Measurements from ENCODE around the gene SMARCA1. TPM values are rescaled to one million over a fixed set of nuclear protein-coding genes. Genes with fewer than 3 reads are reported as not detected.

The SMARCA1 gene
- total and polyA plus RNA-seq, 8 donors = 26.1 to 143 (median 122) TPM

GRCh38 chrX:129493643-129494042, 29.6 kb downstream of the SMARCA1 start:
- DNase-seq = no peak
- H3K27ac ChIP-seq = no peak overlapping the region
- intact Hi-C loops (cut with DNase I) = no loop called here
- H3K4me1 ChIP-seq = no peaks in the 10 kb centered on the region
- no peaks in the 10 kb centered on the region for H3K27me3 ChIP-seq
- H3K9me3 ChIP-seq = no peaks in the 10 kb centered on the region
- no peak for TF ChIP-seq CTCF (IDR thresholded peaks at IDR 0.05)
- H3K4me3 ChIP-seq = no peak overlapping the region
- no peak for ATAC-seq
- H3K36me3 ChIP-seq = peaks cover 0 to 3% of the 10 kb centered on the region in 2 donors

DNA sequence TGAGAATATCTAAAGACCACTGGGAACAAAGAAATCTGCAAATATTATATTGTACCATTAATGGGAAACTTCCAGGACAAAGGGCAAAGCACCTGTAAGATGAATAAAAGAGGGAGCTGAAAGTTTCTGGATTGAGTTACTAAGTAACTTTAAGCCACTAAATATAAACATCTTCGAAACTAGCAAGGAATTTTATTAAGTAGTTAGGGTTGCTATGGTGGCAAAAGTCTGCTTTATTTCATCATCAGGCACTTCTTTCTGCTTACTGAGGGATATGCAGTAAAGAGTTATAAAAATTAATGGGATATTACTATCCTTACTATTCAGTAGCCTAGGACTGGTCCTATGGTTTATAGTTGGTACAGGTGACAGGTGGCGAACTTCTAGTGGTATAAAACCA, 33.0 kb downstream of the SMARCA1 start:
- no peaks in the 10 kb centered on the region for H3K9me3 ChIP-seq
- H3K27me3 ChIP-seq = no peaks in the 10 kb centered on the region
- ATAC-seq (peak; percentile 57), DNase-seq (no peak)
- no peak overlapping the region for H3K4me3 ChIP-seq
- H3K4me1 ChIP-seq = no peaks in the 10 kb centered on the region
- no peak for TF ChIP-seq CTCF (IDR thresholded peaks at IDR 0.05)
- intact Hi-C loops (cut with DNase I) = no loop called here
- no peak overlapping the region for H3K27ac ChIP-seq
- H3K36me3 ChIP-seq = peaks cover 0 to 3% of the 10 kb centered on the region in 2 donors

DNA sequence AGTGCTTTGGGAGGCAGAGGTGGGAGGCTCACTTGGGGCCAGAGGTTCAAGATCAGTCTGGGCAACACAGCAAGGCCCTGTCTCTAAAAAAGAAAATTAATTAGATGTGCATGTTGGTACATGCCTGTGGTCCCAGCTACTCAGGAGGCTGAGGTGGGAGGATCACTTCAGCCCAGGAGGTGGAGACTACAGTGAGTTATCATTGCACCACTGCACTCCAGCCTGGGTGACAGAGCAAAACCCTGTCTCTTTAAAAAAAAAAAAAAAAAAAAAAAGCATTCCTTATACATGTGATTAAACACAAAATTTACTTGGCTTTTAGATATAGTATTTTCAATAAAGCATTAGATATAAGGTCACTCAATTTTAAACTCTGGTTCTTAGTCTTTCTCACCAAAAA, 34.9 kb downstream of the SMARCA1 start:
- H3K9me3 ChIP-seq = no peaks in the 10 kb centered on the region

GRCh38 chrX:129480889-129481288, 42.4 kb downstream of the SMARCA1 start:
- intact Hi-C loops (cut with DNase I) = no loop called here
- no peak overlapping the region for H3K27ac ChIP-seq
- no peaks in the 10 kb centered on the region for H3K36me3 ChIP-seq
- no peaks in the 10 kb centered on the region for H3K9me3 ChIP-seq
- ATAC-seq (no peak), DNase-seq (no peak)
- no peaks in the 10 kb centered on the region for H3K27me3 ChIP-seq
- no peaks in the 10 kb centered on the region for H3K4me1 ChIP-seq
- no peak for TF ChIP-seq CTCF (IDR thresholded peaks at IDR 0.05)
- H3K4me3 ChIP-seq = no peak overlapping the region

More for the DNA sequence above, 34.9 kb downstream of the SMARCA1 start:
- TF ChIP-seq CTCF (IDR thresholded peaks at IDR 0.05) = no peak
- intact Hi-C loops (cut with DNase I) = no loop called here
- Histone ChIP-seq H3K27ac (no peak overlapping the region), H3K4me3 (no peak overlapping the region), H3K36me3 (peaks cover 0 to 3% of the 10 kb centered on the region in 2 donors), H3K4me1 (no peaks in the 10 kb centered on the region), H3K27me3 (no peaks in the 10 kb centered on the region)
- ATAC-seq (no peak), DNase-seq (no peak)

DNA sequence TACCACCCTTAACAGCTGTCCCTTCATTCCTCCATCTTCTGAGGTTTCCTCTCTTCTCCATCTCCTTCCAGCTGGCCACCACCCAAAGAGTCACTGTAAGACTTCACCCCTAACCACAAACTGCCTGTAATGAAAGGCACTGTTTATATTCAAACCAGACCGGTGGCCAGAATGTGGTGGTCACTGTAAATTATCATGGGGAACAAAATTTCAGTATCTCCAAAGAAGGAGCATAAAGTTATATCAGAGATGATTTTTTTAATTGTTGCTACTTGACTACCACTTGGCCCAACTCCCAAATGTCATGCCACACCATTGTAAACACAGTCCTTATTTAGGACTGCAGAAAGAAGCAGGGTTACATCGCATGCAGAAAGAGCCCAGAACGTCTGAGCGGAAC, 44.8 kb downstream of the SMARCA1 start:
- Histone ChIP-seq H3K9me3 (no peaks in the 10 kb centered on the region), H3K36me3 (no peaks in the 10 kb centered on the region)

More for the DNA sequence above, 44.8 kb downstream of the SMARCA1 start:
- no peak for TF ChIP-seq CTCF (IDR thresholded peaks at IDR 0.05)
- H3K27me3 ChIP-seq = no peaks in the 10 kb centered on the region
- ATAC-seq (no peak), DNase-seq (no peak)
- H3K4me3 ChIP-seq = no peak overlapping the region
- H3K4me1 ChIP-seq = no peaks in the 10 kb centered on the region
- no peak overlapping the region for H3K27ac ChIP-seq
- intact Hi-C loops (cut with DNase I) = no loop called here
